HCT116 (cell line): ENCODE data around the gene RAB31.

Experiments used
- EZH2 ChIP-seq: fragments of 200-600 bp; sonication (generic); IDR thresholded peaks from 2 replicates; pipeline ENCODE4 v1.6.1; 2017; ENCODE audit warnings: antibody characterized with exemption, mixed run types
- EZH2phosphoT487 ChIP-seq: fragments of 200-600 bp; IDR thresholded peaks from 2 replicates; pipeline ENCODE4 v1.6.1; 2018; ENCODE audit warnings: antibody characterized with exemption, borderline replicate concordance
- POLR2A ChIP-seq: IDR thresholded peaks from 2 replicates; pipeline ENCODE4 v1.7.0; 2011; ENCODE audit warnings: borderline replicate concordance; ENCODE audit not compliant: insufficient read depth, insufficient read length; ENCODE audit errors: extremely low read depth
- POLR2AphosphoS5 ChIP-seq: IDR thresholded peaks from 2 replicates; pipeline ENCODE4 v1.6.1; 2011; ENCODE audit warnings: mild to moderate bottlenecking, low read depth, low read length, moderate library complexity
- RAD21 ChIP-seq: IDR thresholded peaks from 2 replicates; pipeline ENCODE4 v1.6.1; 2012; ENCODE audit warnings: low read depth, mild to moderate bottlenecking
- SP1 ChIP-seq: IDR thresholded peaks from 2 replicates; pipeline ENCODE4 v1.6.1; 2012; ENCODE audit warnings: low read depth
- TCF7L2 ChIP-seq: IDR thresholded peaks from 2 replicates; pipeline ENCODE4 v1.7.0; 2011; ENCODE audit warnings: borderline replicate concordance, inconsistent platforms; ENCODE audit not compliant: insufficient read depth, insufficient read length; ENCODE audit errors: extremely low read depth
- YY1 ChIP-seq: IDR thresholded peaks from 2 replicates; pipeline ENCODE4 v1.6.1; 2011; ENCODE audit warnings: low read length, low read depth, moderate library complexity, mild to moderate bottlenecking; ENCODE audit not compliant: insufficient replicate concordance; ENCODE audit errors: extremely low read depth
- ZFX ChIP-seq: fragments of 450-650 bp; IDR thresholded peaks from 2 replicates; pipeline ENCODE4 v1.6.1; 2017
- ZNF274 ChIP-seq: fragments of 200-500 bp; sonication (Bioruptor generic); IDR thresholded peaks from 2 replicates; pipeline ENCODE4 v1.6.1; 2014; ENCODE audit warnings: mild to moderate bottlenecking, low read depth, low read length, inconsistent platforms
- TF ChIP-seq, protein P1 (sequence below), 3 experiments: fragments of 200-600 bp in 1 of 3; sonication (generic) in 1 of 3; IDR thresholded peaks in 2 of 3; conservative IDR thresholded peaks in 1 of 3; 2 replicates each; pipeline ENCODE4 v1.5.1; 2012 to 2017; ENCODE audit warnings: low read depth in 2 of 3, low read length in 2 of 3, antibody characterized with exemption in 1 of 3, borderline replicate concordance in 1 of 3, control low read depth in 1 of 3, mild to moderate bottlenecking in 1 of 3, mixed read lengths in 1 of 3, mixed run types in 1 of 3, moderate library complexity in 1 of 3; ENCODE audit not compliant: insufficient read depth in 1 of 3
- TF ChIP-seq, protein P2 (sequence below): IDR thresholded peaks from 2 replicates; pipeline ENCODE4 v1.6.1; 2012
- TF ChIP-seq, protein P3 (sequence below): IDR thresholded peaks from 2 replicates; pipeline ENCODE4 v1.6.1; 2012; ENCODE audit warnings: low read depth

DNA sequence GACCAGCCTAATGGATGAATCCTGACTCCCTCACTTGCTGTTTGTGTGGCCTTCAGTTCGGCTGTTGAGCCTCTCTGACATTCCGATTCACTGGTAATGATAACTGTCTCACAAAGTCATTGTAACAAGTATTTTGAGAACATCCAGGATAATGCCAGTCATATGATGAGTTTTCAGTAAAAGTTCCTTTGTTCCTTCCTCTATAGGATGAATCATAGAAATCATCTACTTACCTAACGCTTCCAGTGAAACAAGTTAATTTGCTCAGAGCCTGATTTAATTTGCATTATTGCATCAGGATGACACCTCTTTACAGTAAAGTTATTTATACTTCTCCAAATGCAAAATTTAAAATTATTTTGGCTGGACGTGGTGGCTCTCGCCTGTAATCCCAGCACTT is 32.0 kb downstream of the RAB31 start:
- no peak for TF ChIP-seq POLR2AphosphoS5
- TF ChIP-seq POLR2A: no peak
- TF ChIP-seq, protein P1, sequence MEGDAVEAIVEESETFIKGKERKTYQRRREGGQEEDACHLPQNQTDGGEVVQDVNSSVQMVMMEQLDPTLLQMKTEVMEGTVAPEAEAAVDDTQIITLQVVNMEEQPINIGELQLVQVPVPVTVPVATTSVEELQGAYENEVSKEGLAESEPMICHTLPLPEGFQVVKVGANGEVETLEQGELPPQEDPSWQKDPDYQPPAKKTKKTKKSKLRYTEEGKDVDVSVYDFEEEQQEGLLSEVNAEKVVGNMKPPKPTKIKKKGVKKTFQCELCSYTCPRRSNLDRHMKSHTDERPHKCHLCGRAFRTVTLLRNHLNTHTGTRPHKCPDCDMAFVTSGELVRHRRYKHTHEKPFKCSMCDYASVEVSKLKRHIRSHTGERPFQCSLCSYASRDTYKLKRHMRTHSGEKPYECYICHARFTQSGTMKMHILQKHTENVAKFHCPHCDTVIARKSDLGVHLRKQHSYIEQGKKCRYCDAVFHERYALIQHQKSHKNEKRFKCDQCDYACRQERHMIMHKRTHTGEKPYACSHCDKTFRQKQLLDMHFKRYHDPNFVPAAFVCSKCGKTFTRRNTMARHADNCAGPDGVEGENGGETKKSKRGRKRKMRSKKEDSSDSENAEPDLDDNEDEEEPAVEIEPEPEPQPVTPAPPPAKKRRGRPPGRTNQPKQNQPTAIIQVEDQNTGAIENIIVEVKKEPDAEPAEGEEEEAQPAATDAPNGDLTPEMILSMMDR (IDR thresholded peaks at IDR 0.05 in 2 of 3, conservative IDR thresholded peaks at IDR 0.05 in 1 of 3; ENCODE audit: borderline replicate concordance in 1 of 3, insufficient read depth in 1 of 3, low read depth in 2 of 3, low read length in 2 of 3): no peak
- TF ChIP-seq RAD21: no peak
- no peak for TF ChIP-seq YY1
- TF ChIP-seq EZH2: no peak
- no peak for TF ChIP-seq ZNF274
- TF ChIP-seq TCF7L2: no peak
- TF ChIP-seq, protein P2, sequence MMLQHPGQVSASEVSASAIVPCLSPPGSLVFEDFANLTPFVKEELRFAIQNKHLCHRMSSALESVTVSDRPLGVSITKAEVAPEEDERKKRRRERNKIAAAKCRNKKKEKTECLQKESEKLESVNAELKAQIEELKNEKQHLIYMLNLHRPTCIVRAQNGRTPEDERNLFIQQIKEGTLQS: no peak
- TF ChIP-seq ZFX: no peak
- no peak for TF ChIP-seq EZH2phosphoT487
- TF ChIP-seq, protein P3, sequence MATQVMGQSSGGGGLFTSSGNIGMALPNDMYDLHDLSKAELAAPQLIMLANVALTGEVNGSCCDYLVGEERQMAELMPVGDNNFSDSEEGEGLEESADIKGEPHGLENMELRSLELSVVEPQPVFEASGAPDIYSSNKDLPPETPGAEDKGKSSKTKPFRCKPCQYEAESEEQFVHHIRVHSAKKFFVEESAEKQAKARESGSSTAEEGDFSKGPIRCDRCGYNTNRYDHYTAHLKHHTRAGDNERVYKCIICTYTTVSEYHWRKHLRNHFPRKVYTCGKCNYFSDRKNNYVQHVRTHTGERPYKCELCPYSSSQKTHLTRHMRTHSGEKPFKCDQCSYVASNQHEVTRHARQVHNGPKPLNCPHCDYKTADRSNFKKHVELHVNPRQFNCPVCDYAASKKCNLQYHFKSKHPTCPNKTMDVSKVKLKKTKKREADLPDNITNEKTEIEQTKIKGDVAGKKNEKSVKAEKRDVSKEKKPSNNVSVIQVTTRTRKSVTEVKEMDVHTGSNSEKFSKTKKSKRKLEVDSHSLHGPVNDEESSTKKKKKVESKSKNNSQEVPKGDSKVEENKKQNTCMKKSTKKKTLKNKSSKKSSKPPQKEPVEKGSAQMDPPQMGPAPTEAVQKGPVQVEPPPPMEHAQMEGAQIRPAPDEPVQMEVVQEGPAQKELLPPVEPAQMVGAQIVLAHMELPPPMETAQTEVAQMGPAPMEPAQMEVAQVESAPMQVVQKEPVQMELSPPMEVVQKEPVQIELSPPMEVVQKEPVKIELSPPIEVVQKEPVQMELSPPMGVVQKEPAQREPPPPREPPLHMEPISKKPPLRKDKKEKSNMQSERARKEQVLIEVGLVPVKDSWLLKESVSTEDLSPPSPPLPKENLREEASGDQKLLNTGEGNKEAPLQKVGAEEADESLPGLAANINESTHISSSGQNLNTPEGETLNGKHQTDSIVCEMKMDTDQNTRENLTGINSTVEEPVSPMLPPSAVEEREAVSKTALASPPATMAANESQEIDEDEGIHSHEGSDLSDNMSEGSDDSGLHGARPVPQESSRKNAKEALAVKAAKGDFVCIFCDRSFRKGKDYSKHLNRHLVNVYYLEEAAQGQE: no peak
- no peak for TF ChIP-seq SP1
